Choroid plexus epithelial cell (primary cell): ENCODE data around the gene FAM184A.
"Not testable (repeated sequence)": the region's sequence is repeated elsewhere in the genome, so short reads cannot be mapped to it uniquely, and the experiment has no call there.

ENCODE experiments used
- DNase-seq: peaks from one replicate; pipeline ENCODE4 v3.0.0-alpha.2; 2010; ENCODE audit warnings: low read depth
- H3K4me3 ChIP-seq: 2 replicates; pipeline ENCODE4 v1.5.1; 2011; ENCODE audit warnings: low read depth, mild to moderate bottlenecking, control low read depth, low read length, moderate library complexity
- CTCF ChIP-seq: conservative IDR thresholded peaks from 2 replicates; pipeline ENCODE4 v1.5.1; 2011; ENCODE audit warnings: low read depth, mild to moderate bottlenecking, control low read depth, inconsistent platforms, low read length, moderate library complexity

FAM184A gene

GRCh38 chr6:119110601-119111548, 32.4 kb upstream of the FAM184A start:
- TF ChIP-seq CTCF, result peak; percentile 66
- H3K4me3 ChIP-seq, result no peak overlapping the region
- DNase-seq, result peak; percentile 78

GRCh38 chr6:119109654-119110325, 31.3 kb upstream of the FAM184A start:
- no peak overlapping the region for H3K4me3 ChIP-seq
- TF ChIP-seq CTCF, result no peak
- no peak for DNase-seq

GRCh38 chr6:119108076-119108475, 29.6 kb upstream of the FAM184A start:
- no peak overlapping the region for H3K4me3 ChIP-seq
- no peak for DNase-seq
- no peak for TF ChIP-seq CTCF

GRCh38 chr6:119105282-119105681, 26.8 kb upstream of the FAM184A start:
- no peak for TF ChIP-seq CTCF
- no peak for DNase-seq
- no peak overlapping the region for H3K4me3 ChIP-seq

- no peak for TF ChIP-seq CTCF
- no peak for DNase-seq
- H3K4me3 ChIP-seq, result no peak overlapping the region
These were observed 24.4 kb upstream of the FAM184A start for GRCh38 chr6:119102901-119103300.

- DNase-seq, result no peak
- TF ChIP-seq CTCF, result no peak
- no peak overlapping the region for H3K4me3 ChIP-seq
These were observed 21.7 kb upstream of the FAM184A start for GRCh38 chr6:119100115-119100514.

GRCh38 chr6:119097815-119098361, 19.4 kb upstream of the FAM184A start:
- DNase-seq, H3K4me3 ChIP-seq: not testable (repeated sequence)
